Esophagus muscularis mucosa (tissue), 4 donors: Measurements from ENCODE around the gene SGTA. TPM values are rescaled to one million over a fixed set of nuclear protein-coding genes. Genes with fewer than 3 reads are reported as not detected.

Experiments
- DNase-seq: peaks from one replicate; pipeline ENCODE4 v3.0.0-alpha.2; 2017; ENCODE audit errors: extremely low spot score
- H3K27ac ChIP-seq, 4 donors: fragments of 200-600 bp; sonication (generic); replicated peaks in 1 of 4; 1 replicate in 3 of 4; 2 replicates in 1 of 4; pipeline ENCODE4 v1.5.1; 2016 to 2019; ENCODE audit warnings: mild to moderate bottlenecking in 1 of 4
- H3K27me3 ChIP-seq, 4 donors: fragments of 200-600 bp; sonication (generic); one replicate each; pipeline versions ENCODE4 v1.5.1 to v1.6.0; 2016 to 2019
- H3K36me3 ChIP-seq, 4 donors: fragments of 200-600 bp; sonication (generic); one replicate each; pipeline ENCODE4 v1.5.1; 2016 to 2019
- H3K4me1 ChIP-seq, 4 donors: fragments of 200-600 bp; sonication (generic); one replicate each; pipeline ENCODE4 v1.5.1; 2016 to 2019
- H3K4me3 ChIP-seq, 4 donors: fragments of 200-600 bp; sonication (generic); 1 replicate in 2 of 4; 2 replicates in 2 of 4; pipeline ENCODE4 v1.5.1; 2016 to 2019; ENCODE audit warnings: mild to moderate bottlenecking in 4 of 4, moderate library complexity in 1 of 4
- H3K9me3 ChIP-seq, 4 donors: fragments of 200-600 bp; sonication (generic); 1 replicate in 3 of 4; 2 replicates in 1 of 4; pipeline ENCODE4 v1.5.1; 2016 to 2019
- CTCF ChIP-seq, 3 experiments: fragments of 200-600 bp in 2 of 3; fragments of 450-650 bp in 1 of 3; sonication (generic) in 2 of 3; IDR thresholded peaks; one replicate each; pipeline ENCODE4 v1.5.1; 2017 to 2019; ENCODE audit warnings: antibody characterized with exemption in 3 of 3, mild to moderate bottlenecking in 2 of 3, moderate library complexity in 1 of 3
- EP300 ChIP-seq: sonication (generic); formaldehyde crosslinking; IDR thresholded peaks from one replicate; pipeline ENCODE4 v1.6.1; 2017; ENCODE audit warnings: antibody characterized with exemption
- POLR2A ChIP-seq: fragments of 450-650 bp; IDR thresholded peaks from one replicate; pipeline ENCODE4 v1.6.1; 2017; ENCODE audit warnings: antibody characterized with exemption, moderate library complexity, mild to moderate bottlenecking, low read depth
- POLR2AphosphoS5 ChIP-seq, 2 donors: sonication (generic); formaldehyde crosslinking; IDR thresholded peaks; one replicate each; pipeline ENCODE4 v1.6.1; 2017; ENCODE audit warnings: antibody characterized with exemption in 2 of 2
- WGBS: methylation state at CpG from one replicate; pipeline ENCODE4 v1.1.5; 2018; 5-methylcytosine and 5-hydroxymethylcytosine counted together
- intact Hi-C: fragments of 100-400 bp; cut with DNase I; formaldehyde crosslinking; loops from one replicate; pipeline ENCODE4 v1.15.1; 2023
- total RNA-seq, 4 donors: library from RNA; depleted of rRNA; stranded (reverse); fragments of >200 nt; gene quantifications; one replicate each; pipeline versions ENCODE4 v1.1.0 to v1.2.1, GENCODE V29; 2016

Gene SGTA
- total RNA-seq, 4 donors from 2014 or later: 53.6 to 71.2 (median 59.2) TPM

GRCh38 chr19:2732157-2732725 is 50.8 kb downstream of the SGTA start:
- Histone ChIP-seq H3K27ac (no peak overlapping the region), H3K36me3 (peaks cover 0 to 60% (median 50%) of the 10 kb centered on the region in 4 donors), H3K27me3 (peaks cover 0 to 18% (median under 1%) of the 10 kb centered on the region in 4 donors), H3K4me1 (peaks cover 0 to 3% (median 0%) of the 10 kb centered on the region in 4 donors), H3K9me3 (no peaks in the 10 kb centered on the region), H3K4me3 (no peak overlapping the region)
- intact Hi-C loops: no loop called here
- WGBS: 91% methylated on average over 32 of the region's 33 CpGs
- TF ChIP-seq POLR2AphosphoS5 (IDR thresholded peaks at IDR 0.05) (no peak), CTCF (IDR thresholded peaks at IDR 0.05) (no peak), EP300 (no peak), POLR2A (no peak)
- DNase-seq: no peak

GRCh38 chr19:2731181-2731995 is 51.7 kb downstream of the SGTA start:
- Histone ChIP-seq H3K27ac (no peak overlapping the region), H3K27me3 (peaks cover 0 to 26% (median 4%) of the 10 kb centered on the region in 4 donors), H3K4me3 (no peak overlapping the region), H3K9me3 (no peaks in the 10 kb centered on the region), H3K4me1 (no peaks in the 10 kb centered on the region), H3K36me3 (peaks cover 0 to 52% (median 43%) of the 10 kb centered on the region in 4 donors)
- DNase-seq: no peak
- 79% methylated on average over 13 of the region's 41 CpGs for WGBS
- TF ChIP-seq EP300 (no peak), CTCF (IDR thresholded peaks at IDR 0.05) (no peak)
- intact Hi-C loops: no loop called here

GRCh38 chr19:2729943-2730818 is 52.9 kb downstream of the SGTA start:
- no peak for DNase-seq
- TF ChIP-seq EP300: no peak
- TF ChIP-seq CTCF (IDR thresholded peaks at IDR 0.05): no peak
- TF ChIP-seq POLR2A: no peak
- TF ChIP-seq POLR2AphosphoS5 (IDR thresholded peaks at IDR 0.05): no peak
- intact Hi-C loops: no loop called here
- no peak overlapping the region for H3K27ac ChIP-seq
- peaks cover 0 to 40% (median 31%) of the 10 kb centered on the region in 4 donors for H3K36me3 ChIP-seq
- no peaks in the 10 kb centered on the region for H3K4me1 ChIP-seq
- 92% methylated on average over 14 of the region's 26 CpGs for WGBS
- peaks cover 0 to 38% (median 5%) of the 10 kb centered on the region in 4 donors for H3K27me3 ChIP-seq
- H3K9me3 ChIP-seq: no peaks in the 10 kb centered on the region
- H3K4me3 ChIP-seq: no peak overlapping the region

- intact Hi-C loops: no loop called here
- H3K4me1 ChIP-seq: peaks cover under 1 to 4% (median 3%) of the 10 kb centered on the region in 4 donors
- no peaks in the 10 kb centered on the region for H3K9me3 ChIP-seq
- no peak overlapping the region for H3K27ac ChIP-seq
- TF ChIP-seq CTCF (IDR thresholded peaks at IDR 0.05) (no peak), EP300 (no peak), POLR2A (no peak)
- no peak overlapping the region for H3K4me3 ChIP-seq
- peaks cover 0 to 27% (median 22%) of the 10 kb centered on the region in 4 donors for H3K36me3 ChIP-seq
- WGBS: 87% methylated on average over 6 of the region's 23 CpGs
- no peak for DNase-seq
- peaks cover 0 to 48% (median 5%) of the 10 kb centered on the region in 4 donors for H3K27me3 ChIP-seq
These were observed 54.2 kb downstream of the SGTA start for GRCh38 chr19:2728783-2729387.
